Aorta (tissue), 5 donors: ENCODE data around the gene RASGRP1. TPM values are rescaled to one million over a fixed set of nuclear protein-coding genes. Genes with fewer than 3 reads are reported as not detected.

Experiments
- ATAC-seq: fragments of 200-7000 bp; cut with Tn5 transposase; one replicate; pipeline ENCODE4 v1.9.1; 2022; ENCODE audit warnings: moderate library complexity; ENCODE audit not compliant: low FRiP score
- DNase-seq, 2 donors: peaks; one replicate each; pipeline ENCODE4 v3.0.0-alpha.2; 2020
- H3K27ac ChIP-seq, 2 donors: one replicate each; pipeline ENCODE4 v1.5.1; 2013; ENCODE audit warnings: low read length in 2 of 2, mild to moderate bottlenecking in 2 of 2, moderate library complexity in 2 of 2, control low read depth in 1 of 2, inconsistent platforms in 1 of 2, low read depth in 1 of 2
- H3K27me3 ChIP-seq, 2 donors: one replicate each; pipeline ENCODE4 v1.6.1; 2013; ENCODE audit warnings: control low read depth in 1 of 2, low read length in 1 of 2, mild to moderate bottlenecking in 1 of 2, moderate library complexity in 1 of 2; ENCODE audit not compliant: insufficient read depth in 2 of 2, control insufficient read depth in 1 of 2
- H3K36me3 ChIP-seq, 2 donors: one replicate each; pipeline ENCODE4 v1.6.1; 2013; ENCODE audit warnings: control low read depth in 1 of 2, low read length in 1 of 2, mild to moderate bottlenecking in 1 of 2; ENCODE audit not compliant: insufficient read depth in 2 of 2, control insufficient read depth in 1 of 2
- H3K4me1 ChIP-seq, 2 donors: one replicate each; pipeline ENCODE4 v1.6.1; 2013; ENCODE audit warnings: low read length in 2 of 2, control low read depth in 1 of 2, mild to moderate bottlenecking in 1 of 2, moderate library complexity in 1 of 2; ENCODE audit not compliant: insufficient read depth in 2 of 2, control insufficient read depth in 1 of 2
- H3K4me3 ChIP-seq, 2 donors: one replicate each; pipeline ENCODE4 v1.5.1; 2013; ENCODE audit warnings: low read length in 2 of 2, control low read depth in 1 of 2, mild to moderate bottlenecking in 1 of 2
- H3K9me3 ChIP-seq: one replicate; pipeline ENCODE4 v1.6.1; 2013; ENCODE audit warnings: mild to moderate bottlenecking, low read length; ENCODE audit not compliant: control insufficient read depth
- WGBS, 2 donors: extraction: QIAGEN DNeasy Blood & Tissue Kit; methylation state at CpG; one replicate each; pipeline ENCODE4 v1.1.7; 2013; 5-methylcytosine and 5-hydroxymethylcytosine counted together
- intact Hi-C, 2 donors: fragments of 100-400 bp; cut with DNase I; formaldehyde crosslinking; loops; one replicate each; pipeline versions ENCODE4 v1.14.2 to v1.15.0; 2022
- polyA plus RNA-seq, 2 donors: library from polyadenylated mRNA; stranded (reverse); fragments of 200-250 nt; gene quantifications; one replicate each; pipeline ENCODE4 v1.2.3, GENCODE V29; 2013
- total RNA-seq, 2 donors: library from RNA; stranded (reverse); fragmentation: NEBNext Ultra II Directional; extraction: Animal tissue kit (Norgen Biotek cat#: 25700); gene quantifications; one replicate each; pipeline ENCODE4 v1.2.1, GENCODE V29; 2021
- donor health status: healthy with polysubstance abuse.
- donor health status: Bipolar disorder and iron deficiency.
- donor health status: DM: no; HTN: no; CAD: no.
- donor health status: DM: no; HTN: no; CAD: no.
- donor health status: DM: yes; HTN: yes; CAD: no.

The RASGRP1 gene
- total and polyA plus RNA-seq, 4 donors = 0.50 to 3.1 (median 1.5) TPM; not detected in 1

DNA sequence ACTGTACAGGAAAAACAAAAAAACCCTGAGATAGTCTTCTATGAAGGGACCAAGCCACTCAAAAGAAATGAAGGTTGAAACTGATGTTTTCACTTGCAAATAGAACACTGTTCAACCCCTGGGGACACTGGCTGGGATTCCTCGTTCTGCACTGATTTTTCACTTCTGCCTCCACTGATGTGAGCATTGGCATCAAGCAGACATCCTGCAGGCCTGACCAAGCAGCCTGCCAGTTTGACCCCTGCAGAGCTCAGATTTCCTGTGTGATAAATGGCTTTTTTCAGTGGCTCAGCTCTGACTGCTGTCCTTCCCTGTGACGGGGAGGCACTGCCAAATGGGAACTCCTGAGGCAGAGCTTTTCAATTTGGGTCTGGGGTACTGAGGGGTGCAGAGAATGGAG is 50.0 kb downstream of the RASGRP1 start:
- H3K9me3 ChIP-seq = no peaks in the 10 kb centered on the region
- ATAC-seq = no peak
- 71 to 79% methylated on average over 2 of the region's 2 CpGs for WGBS, 2 donors
- H3K27me3 ChIP-seq = peaks cover 0 to 2% of the 10 kb centered on the region in 2 donors
- H3K36me3 ChIP-seq = no peaks in the 10 kb centered on the region
- no peak overlapping the region for H3K27ac ChIP-seq
- DNase-seq = no peak
- intact Hi-C loops = no loop called here
- H3K4me1 ChIP-seq = peaks cover 0 to 2% of the 10 kb centered on the region in 2 donors
- no peak overlapping the region for H3K4me3 ChIP-seq

GRCh38 chr15:38512901-38513300 is 51.7 kb downstream of the RASGRP1 start:
- DNase-seq = no peak
- H3K27ac ChIP-seq = no peak overlapping the region
- H3K4me3 ChIP-seq = no peak overlapping the region
- H3K4me1 ChIP-seq = peaks cover 3% of the 10 kb centered on the region in 2 donors
- no peak for ATAC-seq
- WGBS, 2 donors = 91 to 93% methylated on average over 1 of the region's 1 CpG
- no peaks in the 10 kb centered on the region for H3K36me3 ChIP-seq
- intact Hi-C loops = no loop called here
- peaks cover 0 to 2% of the 10 kb centered on the region in 2 donors for H3K27me3 ChIP-seq
- H3K9me3 ChIP-seq = no peaks in the 10 kb centered on the region

DNA sequence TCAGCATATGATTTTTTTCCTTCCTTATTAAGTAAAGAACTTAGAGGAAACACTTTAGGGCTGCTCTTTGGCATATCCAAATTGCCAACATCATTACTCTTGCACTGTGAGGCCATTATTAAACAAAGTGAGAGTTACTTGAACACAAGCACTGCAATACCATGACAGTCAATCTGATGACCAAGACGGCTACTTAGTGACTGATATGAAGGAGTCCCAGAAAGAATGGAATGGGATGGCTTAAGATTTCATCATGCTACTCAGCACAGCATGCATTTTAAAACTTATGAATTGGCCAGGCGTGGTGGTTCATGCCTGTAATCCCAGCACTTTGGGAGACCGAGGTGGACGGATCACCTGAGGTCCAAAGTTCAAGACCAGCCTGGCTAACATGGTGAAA is 55.5 kb downstream of the RASGRP1 start:
- ATAC-seq = no peak
- WGBS, 2 donors = 86 to 91% methylated on average over 4 of the region's 4 CpGs

DNA sequence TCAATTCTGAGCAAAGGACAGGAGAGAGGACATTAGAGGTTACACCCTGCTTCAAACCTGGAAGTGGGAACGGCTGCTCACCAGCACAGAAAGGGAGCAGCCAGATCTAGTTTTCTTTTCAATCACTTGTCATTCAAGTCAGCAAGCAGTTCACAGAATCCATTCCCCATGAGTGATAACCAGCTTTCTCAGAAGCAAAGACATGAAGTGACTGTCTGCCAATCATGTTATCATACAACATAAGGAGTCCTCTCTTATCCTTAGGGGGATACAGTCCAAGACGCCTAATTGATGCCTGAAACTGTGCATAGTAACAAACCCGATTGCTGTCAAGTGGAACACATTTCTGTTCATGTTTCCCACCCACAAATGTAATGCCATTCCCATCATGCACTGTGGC is 56.0 kb downstream of the RASGRP1 start:
- H3K4me3 ChIP-seq = no peak overlapping the region
- WGBS, 2 donors = 67 to 70% methylated on average over 3 of the region's 3 CpGs
- intact Hi-C loops = no loop called here
- no peak overlapping the region for H3K27ac ChIP-seq
- ATAC-seq (no peak), DNase-seq (no peak)
- H3K36me3 ChIP-seq = no peaks in the 10 kb centered on the region
- H3K27me3 ChIP-seq = no peaks in the 10 kb centered on the region
- H3K9me3 ChIP-seq = no peaks in the 10 kb centered on the region
- peaks cover 3% of the 10 kb centered on the region in 2 donors for H3K4me1 ChIP-seq

More for the DNA sequence above, 55.5 kb downstream of the RASGRP1 start:
- intact Hi-C loops = no loop called here
- DNase-seq = no peak
- peaks cover 3% of the 10 kb centered on the region in 2 donors for H3K4me1 ChIP-seq
- no peak overlapping the region for H3K27ac ChIP-seq
- no peaks in the 10 kb centered on the region for H3K36me3 ChIP-seq
- no peak overlapping the region for H3K4me3 ChIP-seq
- no peaks in the 10 kb centered on the region for H3K27me3 ChIP-seq
- no peaks in the 10 kb centered on the region for H3K9me3 ChIP-seq

DNA sequence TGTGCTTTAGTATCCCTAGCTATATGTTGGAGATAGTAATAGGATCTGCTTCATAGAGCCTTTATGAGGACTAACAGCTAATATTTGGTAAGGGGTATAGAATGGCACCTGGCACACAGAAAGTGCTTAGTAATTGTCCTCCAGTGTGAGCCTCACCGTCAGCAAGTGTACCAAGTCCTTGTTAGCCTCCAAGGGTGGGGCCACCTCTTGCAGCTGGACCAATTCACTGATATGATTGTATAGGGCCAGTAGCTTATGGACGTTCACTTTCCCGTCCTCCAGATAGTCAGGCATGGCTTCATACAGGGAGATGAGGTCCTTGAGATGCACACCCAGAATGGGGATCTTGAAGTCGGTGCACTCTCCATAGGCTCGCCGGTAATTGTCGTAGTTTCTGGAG is 57.0 kb downstream of the RASGRP1 start:
- 90 to 96% methylated on average over 7 of the region's 7 CpGs for WGBS, 2 donors
- Histone ChIP-seq H3K9me3 (no peaks in the 10 kb centered on the region), H3K27ac (no peak overlapping the region), H3K4me3 (no peak overlapping the region), H3K36me3 (no peaks in the 10 kb centered on the region), H3K27me3 (no peaks in the 10 kb centered on the region), H3K4me1 (peaks cover 3% of the 10 kb centered on the region in 2 donors)
- intact Hi-C loops = no loop called here
- no peak for ATAC-seq
- no peak for DNase-seq

DNA sequence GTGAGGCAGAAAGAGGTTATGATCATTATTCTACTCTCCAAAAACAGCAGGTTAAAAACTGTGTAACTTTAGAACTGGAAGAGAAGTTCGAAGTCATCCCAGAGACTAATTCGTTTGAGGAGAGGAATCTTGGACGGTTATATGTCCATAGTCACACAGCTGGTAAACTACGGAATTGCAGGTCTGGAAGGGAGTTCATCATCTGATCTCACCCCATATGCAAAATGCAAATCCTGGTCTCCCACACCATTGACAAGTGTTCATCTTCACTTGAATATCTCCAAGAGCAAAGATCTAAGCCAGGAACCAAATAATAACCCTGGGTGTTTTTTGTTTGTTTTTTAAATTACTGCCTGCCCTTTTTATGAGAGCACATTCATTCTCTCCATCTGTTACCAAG is 57.6 kb downstream of the RASGRP1 start:
- Histone ChIP-seq H3K4me3 (no peak overlapping the region), H3K27me3 (no peaks in the 10 kb centered on the region), H3K36me3 (no peaks in the 10 kb centered on the region), H3K4me1 (peaks cover 3% of the 10 kb centered on the region in 2 donors), H3K9me3 (no peaks in the 10 kb centered on the region), H3K27ac (no peak overlapping the region)
- intact Hi-C loops = no loop called here
- 83 to 85% methylated on average over 4 of the region's 4 CpGs for WGBS, 2 donors
- ATAC-seq = no peak
- no peak for DNase-seq

DNA sequence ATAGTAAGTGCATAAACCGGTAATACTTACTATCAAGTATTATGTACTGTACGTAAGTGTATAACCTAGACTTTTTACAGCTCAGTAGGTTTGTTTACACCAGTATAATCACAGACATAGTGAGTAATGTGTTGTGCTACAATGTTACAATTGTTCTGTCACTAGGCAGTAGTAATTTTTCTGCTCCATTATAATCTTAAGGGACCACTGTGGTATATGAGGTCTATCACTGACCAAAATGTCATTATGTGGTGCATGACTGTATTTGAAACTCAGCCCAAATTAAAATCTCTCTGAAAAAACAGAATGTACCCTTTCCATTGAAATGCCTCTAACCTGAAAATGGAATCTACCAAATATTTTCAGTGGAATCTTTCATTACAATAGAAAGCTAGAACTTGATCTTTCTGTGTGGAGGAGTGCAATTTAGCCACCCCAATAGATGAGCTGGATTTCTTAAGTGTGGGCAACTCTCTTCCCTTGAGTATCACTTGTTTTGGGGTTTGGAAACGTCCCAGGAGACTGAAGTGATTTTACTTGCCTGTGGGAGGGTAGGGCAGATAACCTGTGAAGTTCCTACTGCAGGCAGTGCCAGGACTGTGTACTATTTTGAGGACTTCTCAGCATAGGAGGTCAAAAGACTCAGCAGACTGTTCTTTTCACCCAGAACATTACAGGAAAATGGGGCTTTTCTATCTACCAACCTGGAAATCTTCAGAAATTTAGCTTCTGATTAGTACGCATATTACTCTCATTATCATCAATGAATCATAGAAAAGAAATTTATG is 59.7 kb downstream of the RASGRP1 start:
- intact Hi-C loops = no loop called here
- Histone ChIP-seq H3K4me1 (peaks cover 1 to 3% of the 10 kb centered on the region in 2 donors), H3K27ac (no peak overlapping the region), H3K27me3 (no peaks in the 10 kb centered on the region), H3K36me3 (no peaks in the 10 kb centered on the region), H3K9me3 (no peaks in the 10 kb centered on the region), H3K4me3 (no peak overlapping the region)
- 79 to 83% methylated on average over 4 of the region's 4 CpGs for WGBS, 2 donors
- DNase-seq (no peak), ATAC-seq (no peak)

DNA sequence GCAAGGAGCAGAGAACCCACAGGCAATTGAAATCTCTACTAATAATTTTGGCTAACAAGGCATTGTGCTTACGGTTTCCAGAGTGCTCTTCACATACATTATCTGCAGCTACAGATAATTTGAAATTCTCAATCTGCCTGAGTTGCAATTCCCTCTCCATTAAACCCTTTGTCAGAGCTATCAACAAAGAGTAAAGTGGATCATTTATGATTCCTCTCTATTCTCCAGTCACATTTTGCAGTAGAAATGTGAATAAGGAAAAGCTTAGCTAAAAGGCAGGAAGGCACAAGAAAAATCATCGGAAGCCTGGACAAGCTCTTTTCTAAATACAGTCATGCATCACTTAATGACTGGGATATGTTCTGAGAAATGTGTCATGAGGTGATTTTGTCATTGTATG is 61.1 kb downstream of the RASGRP1 start:
- Histone ChIP-seq H3K27me3 (no peaks in the 10 kb centered on the region), H3K36me3 (no peaks in the 10 kb centered on the region), H3K4me1 (no peaks in the 10 kb centered on the region), H3K9me3 (no peaks in the 10 kb centered on the region), H3K27ac (no peak overlapping the region), H3K4me3 (no peak overlapping the region)
- intact Hi-C loops = no loop called here
- ATAC-seq (no peak), DNase-seq (no peak)
- 88% methylated on average over 2 of the region's 2 CpGs for WGBS, 2 donors

- H3K9me3 ChIP-seq = no peaks in the 10 kb centered on the region
- ATAC-seq = no peak
- 94 to 95% methylated on average over 1 of the region's 1 CpG for WGBS, 2 donors
Measured at GRCh38 chr15:38499651-38500050, 65.0 kb downstream of the RASGRP1 start.

More at GRCh38 chr15:38499651-38500050, 65.0 kb downstream of the RASGRP1 start:
- no peaks in the 10 kb centered on the region for H3K27me3 ChIP-seq
- no peaks in the 10 kb centered on the region for H3K36me3 ChIP-seq
- DNase-seq = no peak
- H3K27ac ChIP-seq = no peak overlapping the region
- intact Hi-C loops = no loop called here
- H3K4me3 ChIP-seq = no peak overlapping the region
- no peaks in the 10 kb centered on the region for H3K4me1 ChIP-seq
